ENCODE measurements around the gene SLC12A7. TPM values are rescaled to one million over a fixed set of nuclear protein-coding genes. Genes with fewer than 3 reads are reported as not detected.

SLC12A7 gene
- total and polyA plus RNA-seq, 7 experiments from 2014 or later, result 6.4 to 101 (median 61.9) TPM

GRCh38 chr5:1035421-1036405 is 76.2 kb downstream of the SLC12A7 start:
- no peak for DNase-seq
- no peaks in the 10 kb centered on the region for H3K9me3 ChIP-seq (ENCODE audit: control insufficient read depth in 2 of 3, low read length in 3 of 3)
- Mint-ChIP-seq H3K9me3 (no peaks in the 10 kb centered on the region), H3K27me3 (peaks cover 0 to 9% (median 0%) of the 10 kb centered on the region in 5 donors), H3K4me3 (no peak overlapping the region), H3K36me3 (no peaks in the 10 kb centered on the region), H3K27ac (no peak overlapping the region), H3K4me1 (peaks cover 0 to 8% (median 0%) of the 10 kb centered on the region in 7 donors)
- POLR2A ChIA-PET, result no interaction called here
- no peak overlapping the region for H3K27ac ChIP-seq (ENCODE audit: low read depth, low read length)
- H3K4me3 ChIP-seq (ENCODE audit: low read length), result no peak overlapping the region
- intact Hi-C loops (cut with micrococcal nuclease), result no loop called here
- H3K27me3 ChIP-seq (ENCODE audit: control insufficient read depth in 2 of 2, insufficient read depth in 2 of 2, low read length in 2 of 2), result no peaks in the 10 kb centered on the region
- ATAC-seq, result no peak
- no peaks in the 10 kb centered on the region for H3K36me3 ChIP-seq (ENCODE audit: control insufficient read depth in 2 of 3, insufficient read depth in 3 of 3, low read length in 3 of 3)
- CTCF ChIA-PET, result no interaction called here
- no peaks in the 10 kb centered on the region for H3K4me1 ChIP-seq (ENCODE audit: control insufficient read depth in 2 of 2, insufficient read depth in 2 of 2, low read length in 2 of 2)

- ChIA-PET CTCF (no interaction called here), POLR2A (no interaction called here)
- Histone ChIP-seq H3K36me3 (ENCODE audit: control insufficient read depth in 2 of 3, insufficient read depth in 3 of 3, low read length in 3 of 3) (no peaks in the 10 kb centered on the region), H3K9me3 (ENCODE audit: control insufficient read depth in 2 of 3, low read length in 3 of 3) (no peaks in the 10 kb centered on the region), H3K4me3 (ENCODE audit: low read length) (no peak overlapping the region), H3K27me3 (ENCODE audit: control insufficient read depth in 2 of 2, insufficient read depth in 2 of 2, low read length in 2 of 2) (no peaks in the 10 kb centered on the region), H3K4me1 (ENCODE audit: control insufficient read depth in 2 of 2, insufficient read depth in 2 of 2, low read length in 2 of 2) (no peaks in the 10 kb centered on the region), H3K27ac (ENCODE audit: low read depth, low read length) (no peak overlapping the region)
- peaks cover 0 to 6% (median 0%) of the 10 kb centered on the region in 7 donors for H3K4me1 Mint-ChIP-seq
- ATAC-seq (no peak), DNase-seq (no peak)
- H3K27ac Mint-ChIP-seq, result peak overlapping the region in 1 of 9 donors; percentile 69
- H3K4me3 Mint-ChIP-seq, result no peak overlapping the region
- H3K9me3 Mint-ChIP-seq, result no peaks in the 10 kb centered on the region
- H3K36me3 Mint-ChIP-seq, result no peaks in the 10 kb centered on the region
- intact Hi-C loops (cut with micrococcal nuclease), result no loop called here
- peaks cover 0 to 9% (median 0%) of the 10 kb centered on the region in 5 donors for H3K27me3 Mint-ChIP-seq
Measured at GRCh38 chr5:1034986-1035385, 76.9 kb downstream of the SLC12A7 start.

- intact Hi-C loops (cut with micrococcal nuclease), result no loop called here
- Mint-ChIP-seq H3K9me3 (no peaks in the 10 kb centered on the region), H3K27ac (no peak overlapping the region), H3K4me1 (peaks cover 0 to 6% (median 0%) of the 10 kb centered on the region in 7 donors), H3K27me3 (peaks cover 0 to 9% (median 0%) of the 10 kb centered on the region in 5 donors), H3K4me3 (no peak overlapping the region), H3K36me3 (no peaks in the 10 kb centered on the region)
- Histone ChIP-seq H3K4me1 (ENCODE audit: control insufficient read depth in 2 of 2, insufficient read depth in 2 of 2, low read length in 2 of 2) (no peaks in the 10 kb centered on the region), H3K27ac (ENCODE audit: low read depth, low read length) (no peak overlapping the region), H3K36me3 (ENCODE audit: control insufficient read depth in 2 of 3, insufficient read depth in 3 of 3, low read length in 3 of 3) (no peaks in the 10 kb centered on the region), H3K9me3 (ENCODE audit: control insufficient read depth in 2 of 3, low read length in 3 of 3) (no peaks in the 10 kb centered on the region), H3K27me3 (ENCODE audit: control insufficient read depth in 2 of 2, insufficient read depth in 2 of 2, low read length in 2 of 2) (no peaks in the 10 kb centered on the region), H3K4me3 (ENCODE audit: low read length) (no peak overlapping the region)
- ATAC-seq (no peak), DNase-seq (no peak)
- CTCF ChIA-PET, result no interaction called here
- POLR2A ChIA-PET, result no interaction called here
Measured at GRCh38 chr5:1034421-1034905, 77.4 kb downstream of the SLC12A7 start.

GRCh38 chr5:1033606-1034420 is 78.0 kb downstream of the SLC12A7 start:
- H3K4me1 ChIP-seq (ENCODE audit: control insufficient read depth in 2 of 2, insufficient read depth in 2 of 2, low read length in 2 of 2), result no peaks in the 10 kb centered on the region
- Mint-ChIP-seq H3K4me3 (no peak overlapping the region), H3K36me3 (no peaks in the 10 kb centered on the region), H3K4me1 (peaks cover 0 to 6% (median 0%) of the 10 kb centered on the region in 7 donors), H3K27me3 (peaks cover 0 to 9% (median 0%) of the 10 kb centered on the region in 5 donors), H3K9me3 (no peaks in the 10 kb centered on the region), H3K27ac (no peak overlapping the region)
- POLR2A ChIA-PET, result no interaction called here
- CTCF ChIA-PET, result no interaction called here
- no peak overlapping the region for H3K27ac ChIP-seq (ENCODE audit: low read depth, low read length)
- ATAC-seq, result no peak
- intact Hi-C loops (cut with micrococcal nuclease), result no loop called here
- no peaks in the 10 kb centered on the region for H3K36me3 ChIP-seq (ENCODE audit: control insufficient read depth in 2 of 3, insufficient read depth in 3 of 3, low read length in 3 of 3)
- no peak overlapping the region for H3K4me3 ChIP-seq (ENCODE audit: low read length)
- H3K27me3 ChIP-seq (ENCODE audit: control insufficient read depth in 2 of 2, insufficient read depth in 2 of 2, low read length in 2 of 2), result no peaks in the 10 kb centered on the region
- no peak for DNase-seq
- H3K9me3 ChIP-seq (ENCODE audit: control insufficient read depth in 2 of 3, low read length in 3 of 3), result no peaks in the 10 kb centered on the region

- no peaks in the 10 kb centered on the region for H3K9me3 Mint-ChIP-seq
- H3K4me3 Mint-ChIP-seq, result no peak overlapping the region
- intact Hi-C loops (cut with micrococcal nuclease), result no loop called here
- H3K27ac Mint-ChIP-seq, result no peak overlapping the region
- H3K4me1 ChIP-seq (ENCODE audit: control insufficient read depth in 2 of 2, insufficient read depth in 2 of 2, low read length in 2 of 2), result no peaks in the 10 kb centered on the region
- DNase-seq, result no peak
- H3K36me3 ChIP-seq (ENCODE audit: control insufficient read depth in 2 of 3, insufficient read depth in 3 of 3, low read length in 3 of 3), result no peaks in the 10 kb centered on the region
- H3K9me3 ChIP-seq (ENCODE audit: control insufficient read depth in 2 of 3, low read length in 3 of 3), result no peaks in the 10 kb centered on the region
- H3K4me3 ChIP-seq (ENCODE audit: low read length), result no peak overlapping the region
- POLR2A ChIA-PET, result no interaction called here
- peaks cover 0 to 9% (median 0%) of the 10 kb centered on the region in 5 donors for H3K27me3 Mint-ChIP-seq
- H3K4me1 Mint-ChIP-seq, result peaks cover 0 to 6% (median 0%) of the 10 kb centered on the region in 7 donors
- H3K36me3 Mint-ChIP-seq, result no peaks in the 10 kb centered on the region
- H3K27ac ChIP-seq (ENCODE audit: low read depth, low read length), result no peak overlapping the region
- H3K27me3 ChIP-seq (ENCODE audit: control insufficient read depth in 2 of 2, insufficient read depth in 2 of 2, low read length in 2 of 2), result no peaks in the 10 kb centered on the region
- no peak for ATAC-seq
- CTCF ChIA-PET, result no interaction called here
Measured at GRCh38 chr5:1033178-1033577, 78.7 kb downstream of the SLC12A7 start.

GRCh38 chr5:1032551-1033027 is 79.3 kb downstream of the SLC12A7 start:
- H3K27me3 ChIP-seq (ENCODE audit: control insufficient read depth in 2 of 2, insufficient read depth in 2 of 2, low read length in 2 of 2), result no peaks in the 10 kb centered on the region
- CTCF ChIA-PET, result no interaction called here
- intact Hi-C loops (cut with micrococcal nuclease), result no loop called here
- no peaks in the 10 kb centered on the region for H3K9me3 ChIP-seq (ENCODE audit: control insufficient read depth in 2 of 3, low read length in 3 of 3)
- ATAC-seq (no peak), DNase-seq (no peak)
- peaks cover 0 to 6% (median 0%) of the 10 kb centered on the region in 7 donors for H3K4me1 Mint-ChIP-seq
- H3K36me3 Mint-ChIP-seq, result no peaks in the 10 kb centered on the region
- peaks cover 0 to 9% (median 0%) of the 10 kb centered on the region in 5 donors for H3K27me3 Mint-ChIP-seq
- no peak overlapping the region for H3K4me3 Mint-ChIP-seq
- H3K36me3 ChIP-seq (ENCODE audit: control insufficient read depth in 2 of 3, insufficient read depth in 3 of 3, low read length in 3 of 3), result no peaks in the 10 kb centered on the region
- no peaks in the 10 kb centered on the region for H3K9me3 Mint-ChIP-seq
- no peak overlapping the region for H3K27ac ChIP-seq (ENCODE audit: low read depth, low read length)
- H3K4me1 ChIP-seq (ENCODE audit: control insufficient read depth in 2 of 2, insufficient read depth in 2 of 2, low read length in 2 of 2), result no peaks in the 10 kb centered on the region
- POLR2A ChIA-PET, result no interaction called here
- H3K4me3 ChIP-seq (ENCODE audit: low read length), result no peak overlapping the region
- no peak overlapping the region for H3K27ac Mint-ChIP-seq
